GM18511 (cell line): ENCODE measurements around the gene MRPL32.

Experiments
- ATAC-seq: cut with Tn5 transposase; IDR thresholded peaks from one replicate; pipeline ENCODE4 v1.9.1; 2021; ENCODE audit warnings: mild to moderate bottlenecking, moderate library complexity; ENCODE audit not compliant: unreplicated experiment

The MRPL32 gene

GRCh38 chr7:42964293-42964692, 32.1 kb downstream of the MRPL32 start:
- ATAC-seq, result no peak

- no peak for ATAC-seq
These were observed 33.0 kb downstream of the MRPL32 start for GRCh38 chr7:42964849-42965805.

GRCh38 chr7:42967391-42967790, 35.2 kb downstream of the MRPL32 start:
- no peak for ATAC-seq

GRCh38 chr7:42972699-42973500, 40.7 kb downstream of the MRPL32 start:
- ATAC-seq, result no peak

- ATAC-seq, result no peak
These were observed 44.2 kb downstream of the MRPL32 start for GRCh38 chr7:42976371-42976770.

- no peak for ATAC-seq
These were observed 46.3 kb downstream of the MRPL32 start for GRCh38 chr7:42978496-42978895.

- no peak for ATAC-seq
These were observed 47.9 kb downstream of the MRPL32 start for GRCh38 chr7:42980084-42980483.

GRCh38 chr7:42980514-42980913, 48.3 kb downstream of the MRPL32 start:
- no peak for ATAC-seq

GRCh38 chr7:42981601-42982000, 49.4 kb downstream of the MRPL32 start:
- ATAC-seq, result no peak

GRCh38 chr7:42982604-42983115, 50.5 kb downstream of the MRPL32 start:
- ATAC-seq, result no peak

- no peak for ATAC-seq
These were observed 52.0 kb downstream of the MRPL32 start for GRCh38 chr7:42984137-42984536.

GRCh38 chr7:42986213-42986612, 54.0 kb downstream of the MRPL32 start:
- no peak for ATAC-seq

GRCh38 chr7:42986781-42987248, 54.6 kb downstream of the MRPL32 start:
- no peak for ATAC-seq
